HEK293T (cell line): ENCODE results near the gene OR1S1.

ENCODE experiments used
- CTCF ChIA-PET: fragments of 350-600 bp; formaldehyde crosslinking; extraction: SDS; loops from one replicate; lab custom pipeline; 2021; ENCODE audit warnings: antibody characterized with exemption, inconsistent platforms; lab: Yijun Ruan, JAX
- POLR2A ChIA-PET: fragments of 350-600 bp; formaldehyde crosslinking; extraction: SDS; loops from one replicate; lab custom pipeline; 2020; ENCODE audit warnings: antibody characterized with exemption, inconsistent platforms; lab: Yijun Ruan, JAX
- DNase-seq: peaks from one replicate; pipeline ENCODE4 v3.0.0; 2012; ENCODE audit warnings: mixed read lengths; ENCODE audit errors: extremely low spot score
- ARNT ChIP-seq: fragments of 450-650 bp; IDR thresholded peaks from 2 replicates; pipeline ENCODE4 v1.6.1; 2017; ENCODE audit warnings: mild to moderate bottlenecking
- BHLHE40 ChIP-seq: fragments of 450-650 bp; IDR thresholded peaks from 2 replicates; pipeline ENCODE4 v1.6.1; 2016; ENCODE audit warnings: mild to moderate bottlenecking, moderate library complexity, borderline replicate concordance
- CTBP1 ChIP-seq: fragments of 450-650 bp; IDR thresholded peaks from 2 replicates; pipeline ENCODE4 v1.6.1; 2016; ENCODE audit warnings: borderline replicate concordance
- ELF4 ChIP-seq: fragments of 450-650 bp; IDR thresholded peaks from 2 replicates; pipeline ENCODE4 v1.6.1; 2017; ENCODE audit warnings: antibody characterized with exemption
- FOXA1 ChIP-seq: fragments of 450-650 bp; IDR thresholded peaks from 2 replicates; pipeline ENCODE4 v1.6.1; 2016; ENCODE audit warnings: mild to moderate bottlenecking
- FOXK2 ChIP-seq: fragments of 450-650 bp; IDR thresholded peaks from 2 replicates; pipeline ENCODE4 v1.6.1; 2016; ENCODE audit warnings: mild to moderate bottlenecking
- FOXM1 ChIP-seq: fragments of 450-650 bp; IDR thresholded peaks from 2 replicates; pipeline ENCODE4 v1.6.1; 2017; ENCODE audit warnings: mild to moderate bottlenecking, borderline replicate concordance
- HDGF ChIP-seq: fragments of 450-650 bp; IDR thresholded peaks from 2 replicates; pipeline ENCODE4 v1.6.1; 2017; ENCODE audit warnings: antibody characterized with exemption, borderline replicate concordance
- L3MBTL2 ChIP-seq: fragments of 450-650 bp; conservative IDR thresholded peaks from 2 replicates; pipeline ENCODE4 v1.6.1; 2016; ENCODE audit warnings: mild to moderate bottlenecking
- LEF1 ChIP-seq: fragments of 450-650 bp; IDR thresholded peaks from 2 replicates; pipeline ENCODE4 v1.6.1; 2017; ENCODE audit warnings: mild to moderate bottlenecking, borderline replicate concordance
- NFRKB ChIP-seq: fragments of 450-650 bp; IDR thresholded peaks from 2 replicates; pipeline ENCODE4 v1.6.1; 2016; ENCODE audit warnings: mild to moderate bottlenecking, moderate library complexity
- PKNOX1 ChIP-seq: fragments of 450-650 bp; IDR thresholded peaks from 2 replicates; pipeline ENCODE4 v1.6.1; 2016
- SP1 ChIP-seq: fragments of 450-650 bp; IDR thresholded peaks from 2 replicates; pipeline ENCODE4 v1.6.1; 2017
- SUZ12 ChIP-seq: fragments of 450-650 bp; IDR thresholded peaks from 2 replicates; pipeline ENCODE4 v1.6.1; 2016; ENCODE audit warnings: mild to moderate bottlenecking
- TARDBP ChIP-seq: fragments of 450-650 bp; IDR thresholded peaks from 2 replicates; pipeline ENCODE4 v1.6.1; 2016
- ZNF384 ChIP-seq: fragments of 450-650 bp; IDR thresholded peaks from 2 replicates; pipeline ENCODE4 v1.6.1; 2016

The OR1S1 gene

GRCh38 chr11:58216476-58216875, 4.0 kb downstream of the OR1S1 start:
- POLR2A ChIA-PET: no interaction called here
- TF ChIP-seq SUZ12 (no peak), BHLHE40 (no peak), ZNF384 (no peak), FOXM1 (no peak), PKNOX1 (no peak), ELF4 (no peak), CTBP1 (no peak), TARDBP (no peak), LEF1 (no peak), HDGF (no peak), FOXK2 (no peak), NFRKB (no peak), FOXA1 (no peak), L3MBTL2 (no peak), ARNT (no peak), SP1 (no peak)
- CTCF ChIA-PET: no interaction called here
- DNase-seq: no peak

GRCh38 chr11:58222721-58223120, 10.2 kb downstream of the OR1S1 start:
- ChIA-PET CTCF (no interaction called here), POLR2A (no interaction called here)
- TF ChIP-seq NFRKB: no peak
- no peak for TF ChIP-seq PKNOX1
- DNase-seq: no peak

GRCh38 chr11:58227956-58228615, 15.6 kb downstream of the OR1S1 start:
- ChIA-PET CTCF (no interaction called here), POLR2A (no interaction called here)
- TF ChIP-seq ARNT (no peak), FOXM1 (no peak), HDGF (no peak), CTBP1 (no peak), SP1 (no peak), LEF1 (no peak), FOXA1 (no peak), FOXK2 (no peak), ELF4 (no peak), SUZ12 (no peak), L3MBTL2 (no peak), PKNOX1 (no peak), ZNF384 (no peak), TARDBP (no peak), BHLHE40 (no peak), NFRKB (no peak)

GRCh38 chr11:58243954-58244353, 31.4 kb downstream of the OR1S1 start:
- DNase-seq: no peak
- TF ChIP-seq ELF4 (no peak), PKNOX1 (no peak), TARDBP (no peak), ARNT (no peak)
- ChIA-PET POLR2A (no interaction called here), CTCF (no interaction called here)

More at GRCh38 chr11:58227956-58228615, 15.6 kb downstream of the OR1S1 start:
- DNase-seq: no peak

- CTCF ChIA-PET: no interaction called here
- TF ChIP-seq ARNT (no peak), ELF4 (no peak), SUZ12 (no peak), BHLHE40 (no peak), HDGF (no peak), FOXA1 (no peak), NFRKB (no peak), LEF1 (no peak), L3MBTL2 (no peak), CTBP1 (no peak), TARDBP (no peak), SP1 (no peak), FOXK2 (no peak), FOXM1 (no peak)
Observed at GRCh38 chr11:58254936-58255335, 42.4 kb downstream of the OR1S1 start.

GRCh38 chr11:58259983-58260382, 47.5 kb downstream of the OR1S1 start:
- TF ChIP-seq TARDBP (no peak), BHLHE40 (no peak), ELF4 (no peak), LEF1 (no peak), CTBP1 (no peak), ZNF384 (no peak)
- ChIA-PET CTCF (no interaction called here), POLR2A (no interaction called here)

More at GRCh38 chr11:58254936-58255335, 42.4 kb downstream of the OR1S1 start:
- no peak for DNase-seq
- POLR2A ChIA-PET: no interaction called here

More at GRCh38 chr11:58259983-58260382, 47.5 kb downstream of the OR1S1 start:
- no peak for DNase-seq
